Fibroblast of the aortic adventitia (primary cell): ENCODE measurements around the gene NLRC5. TPM values are rescaled to one million over a fixed set of nuclear protein-coding genes. Genes with fewer than 3 reads are reported as not detected.
A peak's percentile ranks its signal among the peaks of the same experiment; 100 is the strongest.
"Not testable (repeated sequence)": the region's sequence is repeated elsewhere in the genome, so short reads cannot be mapped to it uniquely, and the experiment has no call there.

Source experiments
- DNase-seq: peaks from one replicate; pipeline ENCODE4 v3.0.0-alpha.2; 2010; ENCODE audit warnings: low read depth
- H3K4me3 ChIP-seq: 2 replicates; pipeline ENCODE4 v1.5.1; 2011; ENCODE audit warnings: low read depth, mild to moderate bottlenecking, control low read depth, low read length, moderate library complexity
- CTCF ChIP-seq: IDR thresholded peaks from 2 replicates; pipeline ENCODE4 v1.5.1; 2011; ENCODE audit warnings: mild to moderate bottlenecking, low read length, control low read depth, inconsistent platforms; ENCODE audit not compliant: insufficient read depth
- total RNA-seq: library from RNA; depleted of rRNA; stranded (reverse); fragments of >200 nt; gene quantifications from 2 replicates; pipeline ENCODE4 v1.2.3, GENCODE V29; 2012; ENCODE audit warnings: low replicate concordance

NLRC5 gene
- total RNA-seq, 1 donor: 31.0 TPM

GRCh38 chr16:56969769-56970168, 19.6 kb upstream of the NLRC5 start:
- no peak for TF ChIP-seq CTCF
- no peak for DNase-seq
- no peak overlapping the region for H3K4me3 ChIP-seq

- peak; percentile 86 for DNase-seq
- H3K4me3 ChIP-seq: no peak overlapping the region
- TF ChIP-seq CTCF: no peak
Measured at GRCh38 chr16:56970934-56971767, 18.2 kb upstream of the NLRC5 start.

- no peak for DNase-seq
- H3K4me3 ChIP-seq: no peak overlapping the region
- TF ChIP-seq CTCF: no peak
Measured at GRCh38 chr16:56971768-56972043, 17.7 kb upstream of the NLRC5 start.

- no peak for DNase-seq
- no peak overlapping the region for H3K4me3 ChIP-seq
- no peak for TF ChIP-seq CTCF
Measured at GRCh38 chr16:56972403-56973293, 16.7 kb upstream of the NLRC5 start.

- TF ChIP-seq CTCF: no peak
- no peak overlapping the region for H3K4me3 ChIP-seq
- DNase-seq: no peak
Measured at GRCh38 chr16:56973294-56973689, 16.1 kb upstream of the NLRC5 start.

GRCh38 chr16:56973899-56974298, 15.5 kb upstream of the NLRC5 start:
- DNase-seq, H3K4me3 ChIP-seq: not testable (repeated sequence)

- TF ChIP-seq CTCF: no peak
- no peak for DNase-seq
- H3K4me3 ChIP-seq: no peak overlapping the region
Measured at GRCh38 chr16:56974549-56975300, 14.6 kb upstream of the NLRC5 start.
